ENCODE measurements around the gene LY6G5C. TPM values are rescaled to one million over a fixed set of nuclear protein-coding genes. Genes with fewer than 3 reads are reported as not detected.
A peak's percentile ranks its signal among the peaks of the same experiment; 100 is the strongest.

LY6G5C gene
- total RNA-seq, 1 experiment from 2014 or later, result 2.6 TPM

DNA sequence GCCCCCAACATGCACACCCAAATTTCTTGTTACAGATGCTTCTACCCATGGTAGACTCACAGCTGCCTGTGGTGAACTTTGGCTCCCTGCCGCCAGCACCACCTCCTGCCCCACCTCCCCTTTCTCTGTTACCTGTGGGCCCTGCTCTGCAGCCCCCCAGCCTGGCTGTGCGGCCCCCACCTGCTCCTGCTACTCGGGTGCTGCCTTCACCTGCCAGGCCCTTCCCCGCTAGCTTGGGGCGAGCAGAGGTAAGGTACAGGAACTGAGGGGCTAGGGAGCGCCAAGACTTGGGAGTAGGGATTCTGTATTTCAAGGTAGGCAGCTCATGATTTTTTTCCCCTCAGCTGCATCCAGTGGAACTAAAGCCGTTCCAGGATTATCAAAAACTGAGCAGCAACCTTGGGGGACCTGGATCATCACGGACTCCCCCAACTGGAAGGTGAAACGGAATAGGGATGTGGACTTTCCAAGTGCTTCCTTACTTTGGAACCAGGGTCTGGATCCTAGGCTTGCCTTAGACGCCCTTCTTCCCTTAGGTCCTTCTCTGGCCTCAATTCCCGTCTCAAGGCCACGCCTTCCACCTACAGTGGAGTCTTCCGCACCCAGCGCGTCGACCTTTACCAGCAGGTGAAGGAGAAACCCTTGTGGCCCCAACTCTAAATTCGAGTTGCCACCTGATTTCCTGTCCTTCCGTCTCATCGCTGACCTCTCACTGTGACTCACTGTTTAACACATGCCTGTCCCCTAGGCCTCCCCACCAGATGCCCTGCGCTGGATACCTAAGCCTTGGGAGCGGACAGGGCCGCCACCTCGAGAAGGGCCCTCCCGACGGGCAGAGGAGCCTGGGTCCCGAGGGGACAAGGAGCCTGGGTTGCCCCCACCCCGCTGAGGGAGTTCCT lies 43.9 kb downstream of the LY6G5C start:
- BruUV-seq (replicated peaks), result TSS peak; percentile 16
- Histone ChIP-seq H3K4me1 (replicated peaks; ENCODE audit: insufficient read depth) (no peaks in the 10 kb centered on the region), H3K9me3 (ENCODE audit: insufficient read depth, low read depth) (no peaks in the 10 kb centered on the region), H3F3A (ENCODE audit: insufficient read depth, low read depth) (peaks cover 73% of the 10 kb centered on the region), H2AFZ (no peak overlapping the region), H3K79me2 (ENCODE audit: low read depth) (no peaks in the 10 kb centered on the region), H3K36me3 (ENCODE audit: low read depth) (peaks cover 19% of the 10 kb centered on the region; the same call in 1 of the 2 replicates), H3K4me2 (no peak overlapping the region), H4K20me1 (ENCODE audit: insufficient read depth) (0 out of 2 replicates have a peak, but pooled peaks cover 17% of the 10 kb centered on the region), H3K9me2 (ENCODE audit: insufficient read depth) (no peaks in the 10 kb centered on the region), H3K27me3 (ENCODE audit: insufficient read depth, low read depth) (no peaks in the 10 kb centered on the region), H3K27ac (no peak overlapping the region), H3K4me3 (no peak overlapping the region)
- ChIA-PET POLR2A (ENCODE audit: unreplicated experiment) (interaction anchor here (0.6 kb wide), 1 partner anchor 228 kb away, joined by 4 read pairs; no protein-coding TSS in a partner anchor), CTCF (no interaction called here)
- intact Hi-C loops (cut with micrococcal nuclease; ENCODE audit: unreplicated experiment), result no loop called here
- TF ChIP-seq EZH2 (IDR thresholded peaks at IDR 0.05; ENCODE audit: low read depth), result no peak
- TF ChIP-seq, protein P1, sequence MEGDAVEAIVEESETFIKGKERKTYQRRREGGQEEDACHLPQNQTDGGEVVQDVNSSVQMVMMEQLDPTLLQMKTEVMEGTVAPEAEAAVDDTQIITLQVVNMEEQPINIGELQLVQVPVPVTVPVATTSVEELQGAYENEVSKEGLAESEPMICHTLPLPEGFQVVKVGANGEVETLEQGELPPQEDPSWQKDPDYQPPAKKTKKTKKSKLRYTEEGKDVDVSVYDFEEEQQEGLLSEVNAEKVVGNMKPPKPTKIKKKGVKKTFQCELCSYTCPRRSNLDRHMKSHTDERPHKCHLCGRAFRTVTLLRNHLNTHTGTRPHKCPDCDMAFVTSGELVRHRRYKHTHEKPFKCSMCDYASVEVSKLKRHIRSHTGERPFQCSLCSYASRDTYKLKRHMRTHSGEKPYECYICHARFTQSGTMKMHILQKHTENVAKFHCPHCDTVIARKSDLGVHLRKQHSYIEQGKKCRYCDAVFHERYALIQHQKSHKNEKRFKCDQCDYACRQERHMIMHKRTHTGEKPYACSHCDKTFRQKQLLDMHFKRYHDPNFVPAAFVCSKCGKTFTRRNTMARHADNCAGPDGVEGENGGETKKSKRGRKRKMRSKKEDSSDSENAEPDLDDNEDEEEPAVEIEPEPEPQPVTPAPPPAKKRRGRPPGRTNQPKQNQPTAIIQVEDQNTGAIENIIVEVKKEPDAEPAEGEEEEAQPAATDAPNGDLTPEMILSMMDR (conservative IDR thresholded peaks at IDR 0.05), result no peak
- no peak for DNase-seq

DNA sequence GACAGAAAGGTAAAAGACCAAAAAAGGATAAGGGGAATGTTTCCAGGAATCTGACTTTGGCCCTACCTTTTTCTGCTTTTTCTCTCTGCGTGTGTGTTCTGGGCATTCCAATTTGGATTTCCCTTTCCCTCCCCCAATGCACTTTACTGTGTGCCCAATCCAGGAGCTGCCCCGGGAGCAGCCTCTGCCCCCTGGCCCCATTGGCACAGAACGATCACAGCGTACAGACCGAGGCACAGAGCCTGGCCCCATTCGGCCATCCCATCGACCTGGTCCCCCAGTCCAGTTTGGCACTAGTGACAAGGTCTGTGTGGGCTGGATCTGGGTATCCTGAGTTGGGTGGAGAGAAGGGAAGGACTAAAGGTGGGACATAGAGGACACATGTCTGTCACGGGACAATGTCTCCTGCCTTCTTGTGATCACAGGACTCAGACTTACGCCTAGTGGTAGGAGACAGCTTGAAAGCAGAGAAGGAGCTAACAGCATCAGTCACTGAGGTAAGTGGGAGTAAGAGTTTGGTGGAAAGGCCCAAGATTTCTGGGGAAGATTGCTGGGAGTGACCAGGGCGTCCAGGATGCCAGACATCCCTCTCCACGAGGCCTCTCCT lies 45.8 kb downstream of the LY6G5C start:
- no peak overlapping the region for H2AFZ ChIP-seq
- CTCF ChIA-PET, result interaction anchor here (0.6 kb wide), 1 partner anchor 28 kb away, joined by 6 read pairs; no protein-coding TSS in a partner anchor
- H3K9me3 ChIP-seq (ENCODE audit: insufficient read depth, low read depth), result no peaks in the 10 kb centered on the region
- no peak overlapping the region for H3K4me2 ChIP-seq
- H3K9me2 ChIP-seq (ENCODE audit: insufficient read depth), result no peaks in the 10 kb centered on the region
- no peak overlapping the region for H3K27ac ChIP-seq
- H3K36me3 ChIP-seq (ENCODE audit: low read depth), result peaks cover 16% of the 10 kb centered on the region; the same call in 1 of the 2 replicates
- H3K27me3 ChIP-seq (ENCODE audit: insufficient read depth, low read depth), result no peaks in the 10 kb centered on the region
- intact Hi-C loops (cut with micrococcal nuclease; ENCODE audit: unreplicated experiment), result no loop called here
- no peaks in the 10 kb centered on the region for H3K79me2 ChIP-seq (ENCODE audit: low read depth)
- TF ChIP-seq, protein P1 (conservative IDR thresholded peaks at IDR 0.05), result no peak
- no peak for TF ChIP-seq EZH2 (IDR thresholded peaks at IDR 0.05; ENCODE audit: low read depth)
- peaks cover 70% of the 10 kb centered on the region for H3F3A ChIP-seq (ENCODE audit: insufficient read depth, low read depth)
- BruUV-seq (replicated peaks), result no TSS peak
- POLR2A ChIA-PET (ENCODE audit: unreplicated experiment), result interaction anchor here (0.5 kb wide), 1 partner anchor 14 kb away, joined by 3 read pairs; no protein-coding TSS in a partner anchor
- no peak for DNase-seq
- H3K4me3 ChIP-seq, result no peak overlapping the region
- H3K4me1 ChIP-seq (replicated peaks; ENCODE audit: insufficient read depth), result no peaks in the 10 kb centered on the region
- H4K20me1 ChIP-seq (ENCODE audit: insufficient read depth), result 0 out of 2 replicates have a peak, but pooled peaks cover 17% of the 10 kb centered on the region

GRCh38 chr6:31634131-31634530 lies 46.7 kb downstream of the LY6G5C start:
- no peaks in the 10 kb centered on the region for H3K9me3 ChIP-seq (ENCODE audit: insufficient read depth, low read depth)
- intact Hi-C loops (cut with micrococcal nuclease; ENCODE audit: unreplicated experiment), result no loop called here
- H3K27ac ChIP-seq, result no peak overlapping the region
- H2AFZ ChIP-seq, result no peak overlapping the region
- no peaks in the 10 kb centered on the region for H3K4me1 ChIP-seq (replicated peaks; ENCODE audit: insufficient read depth)
- CTCF ChIA-PET, result no interaction called here
- BruUV-seq (replicated peaks), result no TSS peak
- H3K36me3 ChIP-seq (ENCODE audit: low read depth), result peaks cover 12% of the 10 kb centered on the region; the same call in 1 of the 2 replicates
- H3K9me2 ChIP-seq (ENCODE audit: insufficient read depth), result no peaks in the 10 kb centered on the region
- POLR2A ChIA-PET (ENCODE audit: unreplicated experiment), result no interaction called here
- no peak overlapping the region for H3K4me2 ChIP-seq
- no peak for TF ChIP-seq EZH2 (IDR thresholded peaks at IDR 0.05; ENCODE audit: low read depth)
- TF ChIP-seq, protein P1 (conservative IDR thresholded peaks at IDR 0.05), result no peak
- H3F3A ChIP-seq (ENCODE audit: insufficient read depth, low read depth), result peaks cover 67% of the 10 kb centered on the region
- no peak overlapping the region for H3K4me3 ChIP-seq
- H3K79me2 ChIP-seq (ENCODE audit: low read depth), result no peaks in the 10 kb centered on the region
- no peaks in the 10 kb centered on the region for H3K27me3 ChIP-seq (ENCODE audit: insufficient read depth, low read depth)
- DNase-seq, result no peak
- 0 out of 2 replicates have a peak, but pooled peaks cover 11% of the 10 kb centered on the region for H4K20me1 ChIP-seq (ENCODE audit: insufficient read depth)

All from PC-9 (cell line).